ENCODE results near the gene KLK14. TPM values are rescaled to one million over a fixed set of nuclear protein-coding genes. Genes with fewer than 3 reads are reported as not detected.

The KLK14 gene
- total RNA-seq, 1 experiment from 2014 or later = not detected

GRCh38 chr19:51034704-51035103, 48.0 kb downstream of the KLK14 start, which contains the start of gene KLK12:
Gene KLK12 (minus strand): TSS chr19:51035002. CDS start chr19:51034621, 381 bp downstream.
- Histone ChIP-seq H3K36me3 (no peaks in the 10 kb centered on the region), H3K27me3 (peaks cover 6% of the 10 kb centered on the region; the same call in 1 of the 2 replicates), H3K9me3 (no peaks in the 10 kb centered on the region), H3K4me3 (no peak within 1 kb of the TSS)
- DNase-seq = no peak

- DNase-seq = no peak
- H3K9me3 ChIP-seq = no peaks in the 10 kb centered on the region
- peaks cover 6% of the 10 kb centered on the region; the same call in 1 of the 2 replicates for H3K27me3 ChIP-seq
- no peak overlapping the region for H3K4me3 ChIP-seq
- no peaks in the 10 kb centered on the region for H3K36me3 ChIP-seq
Observed at GRCh38 chr19:51031880-51032225, 50.8 kb downstream of the KLK14 start.

GRCh38 chr19:51031220-51031879, 51.3 kb downstream of the KLK14 start:
- no peak for DNase-seq

GRCh38 chr19:51030631-51031030, 52.1 kb downstream of the KLK14 start:
- Histone ChIP-seq H3K4me3 (no peak overlapping the region), H3K9me3 (no peaks in the 10 kb centered on the region), H3K36me3 (no peaks in the 10 kb centered on the region), H3K27me3 (0 out of 2 replicates have a peak, but pooled peaks cover 4% of the 10 kb centered on the region)
- DNase-seq = no peak

More at GRCh38 chr19:51031220-51031879, 51.3 kb downstream of the KLK14 start:
- Histone ChIP-seq H3K27me3 (0 out of 2 replicates have a peak, but pooled peaks cover 4% of the 10 kb centered on the region), H3K4me3 (no peak overlapping the region), H3K9me3 (no peaks in the 10 kb centered on the region), H3K36me3 (no peaks in the 10 kb centered on the region)

- Histone ChIP-seq H3K36me3 (no peaks in the 10 kb centered on the region), H3K4me3 (no peak overlapping the region), H3K9me3 (no peaks in the 10 kb centered on the region), H3K27me3 (peaks cover 3% of the 10 kb centered on the region; the same call in 1 of the 2 replicates)
- no peak for DNase-seq
Observed at GRCh38 chr19:51029718-51030117, 53.0 kb downstream of the KLK14 start.

Other genes starting within 250 kb of the KLK14 start
- gene KLK15, start 249.3 kb downstream of the KLK14 start, total RNA-seq (2014; rRNA removed; shearing (Covaris generic); ENCODE audit: low replicate concordance) = not detected in 2 replicates
- gene KLK3, start 228.0 kb downstream of the KLK14 start, total RNA-seq (2014; rRNA removed; shearing (Covaris generic); ENCODE audit: low replicate concordance) = not detected in 2 replicates
- not detected in 2 replicates for gene KLK2, start 209.4 kb downstream of the KLK14 start, total RNA-seq (2014; rRNA removed; shearing (Covaris generic); ENCODE audit: low replicate concordance)
- gene KLK4, start 171.5 kb downstream of the KLK14 start, total RNA-seq (2014; rRNA removed; shearing (Covaris generic); ENCODE audit: low replicate concordance) = not detected in 2 replicates
- gene KLK5, start 129.8 kb downstream of the KLK14 start, total RNA-seq (2014; rRNA removed; shearing (Covaris generic); ENCODE audit: low replicate concordance) = 278 and 454 TPM in 2 replicates
- 4.8 and 8.5 TPM in 2 replicates for gene KLK6, start 113.3 kb downstream of the KLK14 start, total RNA-seq (2014; rRNA removed; shearing (Covaris generic); ENCODE audit: low replicate concordance)
- gene KLK7, start 99.0 kb downstream of the KLK14 start, total RNA-seq (2014; rRNA removed; shearing (Covaris generic); ENCODE audit: low replicate concordance) = 17.9 and 31.4 TPM in 2 replicates
- not detected in 2 replicates for gene KLK8, start 81.3 kb downstream of the KLK14 start, total RNA-seq (2014; rRNA removed; shearing (Covaris generic); ENCODE audit: low replicate concordance)
- gene KLK10, start 63.2 kb downstream of the KLK14 start, total RNA-seq (2014; rRNA removed; shearing (Covaris generic); ENCODE audit: low replicate concordance) = 1.5 and 7.0 TPM in 2 replicates
- not detected in 2 replicates for gene KLK11, start 56.3 kb downstream of the KLK14 start, total RNA-seq (2014; rRNA removed; shearing (Covaris generic); ENCODE audit: low replicate concordance)
- not detected in 2 replicates for gene KLK12, start 47.9 kb downstream of the KLK14 start, total RNA-seq (2014; rRNA removed; shearing (Covaris generic); ENCODE audit: low replicate concordance)
- gene KLK13, start 17.8 kb downstream of the KLK14 start, total RNA-seq (2014; rRNA removed; shearing (Covaris generic); ENCODE audit: low replicate concordance) = not detected in 2 replicates
- 18.7 and 33.5 TPM in 2 replicates for gene CTU1, start 25.5 kb upstream of the KLK14 start, total RNA-seq (2014; rRNA removed; shearing (Covaris generic); ENCODE audit: low replicate concordance)
- not detected in 2 replicates for gene SIGLEC9, start 42.0 kb upstream of the KLK14 start, total RNA-seq (2014; rRNA removed; shearing (Covaris generic); ENCODE audit: low replicate concordance)
- not detected in 2 replicates for gene SIGLEC7, start 59.4 kb upstream of the KLK14 start, total RNA-seq (2014; rRNA removed; shearing (Covaris generic); ENCODE audit: low replicate concordance)
- gene CD33, start 142.2 kb upstream of the KLK14 start, total RNA-seq (2014; rRNA removed; shearing (Covaris generic); ENCODE audit: low replicate concordance) = 0.22 and 3.8 TPM in 2 replicates
- not detected in 2 replicates for gene SIGLECL1, start 168.2 kb upstream of the KLK14 start, total RNA-seq (2014; rRNA removed; shearing (Covaris generic); ENCODE audit: low replicate concordance)
- not detected in 2 replicates for gene IGLON5, start 228.8 kb upstream of the KLK14 start, total RNA-seq (2014; rRNA removed; shearing (Covaris generic); ENCODE audit: low replicate concordance)

Data from MG63 (cell line).